HEK293 (cell line): ENCODE results near the gene B4GALT6.

Source experiments
- CTCF ChIA-PET: fragments of 350-600 bp; formaldehyde crosslinking; extraction: SDS; loops from one replicate; lab custom pipeline; 2021; ENCODE audit warnings: antibody characterized with exemption; lab: Yijun Ruan, JAX
- POLR2A ChIA-PET: fragments of 300-600 bp; formaldehyde crosslinking; extraction: SDS; loops from one replicate; lab custom pipeline; 2020; ENCODE audit warnings: antibody characterized with exemption, inconsistent platforms; lab: Yijun Ruan, JAX
- H3K27ac ChIP-seq: fragments of 200-500 bp; sonication (Bioruptor generic); 2 replicates; pipeline ENCODE4 v1.5.1; 2014; ENCODE audit warnings: low read depth, low read length, control low read depth, inconsistent platforms; ENCODE audit errors: extremely low read depth
- H3K36me3 ChIP-seq, 2 experiments: fragments of 200-500 bp in 1 of 2; sonication (Bioruptor generic) in 1 of 2; 1 replicate in 1 of 2; 2 replicates in 1 of 2; pipeline ENCODE4 v1.5.1; 2014 to 2017; ENCODE audit warnings: inconsistent platforms in 2 of 2, low read length in 2 of 2; ENCODE audit not compliant: control insufficient read depth in 2 of 2, insufficient read depth in 1 of 2
- H3K4me1 ChIP-seq: fragments of 200-500 bp; sonication (Bioruptor generic); 2 replicates; pipeline ENCODE4 v1.5.1; 2014; ENCODE audit warnings: mild to moderate bottlenecking, low read length, inconsistent platforms; ENCODE audit not compliant: control insufficient read depth, insufficient read depth
- H3K4me3 ChIP-seq: 2 replicates; pipeline ENCODE4 v1.5.1; 2011; ENCODE audit warnings: low read depth, mild to moderate bottlenecking, control low read depth, low read length, moderate library complexity
- H3K9me3 ChIP-seq: fragments of 200-500 bp; sonication (Bioruptor generic); 2 replicates; pipeline ENCODE4 v1.5.1; 2014; ENCODE audit warnings: low read depth, low read length, inconsistent platforms; ENCODE audit not compliant: control insufficient read depth, insufficient read depth
- ELK4 ChIP-seq: IDR thresholded peaks from 2 replicates; pipeline ENCODE4 v1.6.1; 2011; ENCODE audit warnings: mild to moderate bottlenecking, low read depth, low read length, borderline replicate concordance
- HOXD13 ChIP-seq: sonication (generic); formaldehyde crosslinking; IDR thresholded peaks from 2 replicates; pipeline ENCODE4 v1.8.0; 2022; ENCODE audit warnings: missing genetic modification reagents, borderline replicate concordance
- ZFP37 ChIP-seq: fragments of 450-650 bp; formaldehyde crosslinking; IDR thresholded peaks from 2 replicates; pipeline ENCODE4 v1.5.1; 2016; ENCODE audit warnings: missing biosample characterization, missing genetic modification characterization
- ZIC2 ChIP-seq: fragments of 450-650 bp; formaldehyde crosslinking; IDR thresholded peaks from 2 replicates; pipeline ENCODE4 v1.5.1; 2016; ENCODE audit warnings: missing biosample characterization, missing genetic modification characterization
- ZNF146 ChIP-seq: fragments of 450-650 bp; formaldehyde crosslinking; IDR thresholded peaks from 2 replicates; pipeline ENCODE4 v1.5.1; 2016; ENCODE audit warnings: missing biosample characterization, missing genetic modification characterization
- ZNF169 ChIP-seq: fragments of 450-650 bp; formaldehyde crosslinking; IDR thresholded peaks from 2 replicates; pipeline ENCODE4 v1.5.1; 2016; ENCODE audit warnings: missing biosample characterization, missing genetic modification characterization
- ZNF292 ChIP-seq: fragments of 450-650 bp; formaldehyde crosslinking; IDR thresholded peaks from 2 replicates; pipeline ENCODE4 v1.5.1; 2016; ENCODE audit warnings: low read depth, missing biosample characterization, missing genetic modification characterization, borderline replicate concordance
- ZNF426 ChIP-seq: fragments of 450-650 bp; formaldehyde crosslinking; IDR thresholded peaks from 2 replicates; pipeline ENCODE4 v1.5.1; 2017; ENCODE audit warnings: missing biosample characterization, missing genetic modification characterization, mild to moderate bottlenecking, inconsistent platforms, moderate library complexity
- ZNF433 ChIP-seq: fragments of 450-650 bp; formaldehyde crosslinking; IDR thresholded peaks from 2 replicates; pipeline ENCODE4 v1.5.1; 2016; ENCODE audit warnings: missing biosample characterization, missing genetic modification characterization, low read depth
- ZNF561 ChIP-seq: fragments of 450-650 bp; IDR thresholded peaks from 2 replicates; pipeline ENCODE4 v1.5.1; 2018; ENCODE audit warnings: missing biosample characterization, missing genetic modification characterization, borderline replicate concordance
- ZNF571 ChIP-seq: fragments of 450-650 bp; formaldehyde crosslinking; IDR thresholded peaks from 2 replicates; pipeline ENCODE4 v1.5.0; 2017; ENCODE audit warnings: missing biosample characterization, missing genetic modification characterization
- ZNF621 ChIP-seq: fragments of 450-650 bp; formaldehyde crosslinking; IDR thresholded peaks from 2 replicates; pipeline ENCODE4 v1.5.1; 2017; ENCODE audit warnings: missing biosample characterization, missing genetic modification characterization
- ZNF639 ChIP-seq: fragments of 450-650 bp; formaldehyde crosslinking; IDR thresholded peaks from 2 replicates; pipeline ENCODE4 v1.5.1; 2016; ENCODE audit warnings: missing biosample characterization, missing genetic modification characterization
- ZNF664 ChIP-seq: fragments of 450-650 bp; formaldehyde crosslinking; IDR thresholded peaks from 2 replicates; pipeline ENCODE4 v1.5.1; 2016; ENCODE audit warnings: missing biosample characterization, missing genetic modification characterization
- ZNF747 ChIP-seq: fragments of 450-650 bp; formaldehyde crosslinking; IDR thresholded peaks from 2 replicates; pipeline ENCODE4 v1.5.1; 2016; ENCODE audit warnings: missing biosample characterization, missing genetic modification characterization
- ZNF791 ChIP-seq: fragments of 450-650 bp; formaldehyde crosslinking; IDR thresholded peaks from 2 replicates; pipeline ENCODE4 v1.5.1; 2016; ENCODE audit warnings: missing biosample characterization, missing genetic modification characterization
- ZNF830 ChIP-seq: fragments of 450-650 bp; IDR thresholded peaks from 2 replicates; pipeline ENCODE4 v1.5.0; 2018; ENCODE audit warnings: missing biosample characterization, missing genetic modification characterization, low read depth, mild to moderate bottlenecking, moderate library complexity
- ZSCAN18 ChIP-seq: fragments of 450-650 bp; formaldehyde crosslinking; IDR thresholded peaks from 2 replicates; pipeline ENCODE4 v1.5.1; 2016; ENCODE audit warnings: missing biosample characterization, missing genetic modification characterization
- ZSCAN5A ChIP-seq: fragments of 450-650 bp; formaldehyde crosslinking; IDR thresholded peaks from 2 replicates; pipeline ENCODE4 v1.5.1; 2016; ENCODE audit warnings: missing biosample characterization, missing genetic modification characterization
- TF ChIP-seq, protein P1 (sequence below): fragments of 450-650 bp; formaldehyde crosslinking; IDR thresholded peaks from 2 replicates; pipeline ENCODE4; 2016; ENCODE audit warnings: missing biosample characterization, missing genetic modification characterization
- TF ChIP-seq, protein P2 (sequence below): fragments of 450-650 bp; formaldehyde crosslinking; IDR thresholded peaks from 2 replicates; pipeline ENCODE4 v1.5.1; 2016; ENCODE audit warnings: missing biosample characterization, missing genetic modification characterization

The B4GALT6 gene

DNA sequence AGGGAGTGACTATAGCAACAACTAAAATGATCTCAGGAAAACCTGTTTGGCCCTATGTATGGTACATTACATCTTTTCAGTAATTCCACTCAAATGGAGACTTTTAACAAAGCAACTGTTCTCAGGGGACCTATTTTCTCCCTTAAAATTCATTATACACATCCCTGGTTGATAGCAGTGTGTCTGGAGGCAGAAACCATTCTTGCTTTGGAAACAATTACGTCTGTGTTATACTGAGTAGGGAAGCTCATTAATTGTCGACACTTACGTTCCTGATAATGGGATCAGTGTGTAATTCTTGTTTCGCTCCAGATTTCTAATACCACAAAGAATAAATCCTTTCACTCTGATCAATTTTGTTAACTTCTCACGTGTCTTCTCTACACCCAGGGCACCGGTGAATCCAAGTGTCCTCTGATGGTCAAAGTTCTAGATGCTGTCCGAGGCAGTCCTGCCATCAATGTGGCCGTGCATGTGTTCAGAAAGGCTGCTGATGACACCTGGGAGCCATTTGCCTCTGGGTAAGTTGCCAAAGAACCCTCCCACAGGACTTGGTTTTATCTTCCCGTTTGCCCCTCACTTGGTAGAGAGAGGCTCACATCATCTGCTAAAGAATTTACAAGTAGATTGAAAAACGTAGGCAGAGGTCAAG is 91.7 kb downstream of the B4GALT6 start:
- no peaks in the 10 kb centered on the region for H3K36me3 ChIP-seq
- H3K9me3 ChIP-seq: no peaks in the 10 kb centered on the region
- no peaks in the 10 kb centered on the region for H3K4me1 ChIP-seq
- TF ChIP-seq ZSCAN18 (tag by site-specific recombination) (no peak), ZNF571 (no peak), ZNF830 (tag by site-specific recombination) (no peak), ZNF747 (no peak), ZNF621 (no peak), ZNF791 (no peak), ZNF426 (no peak), ZNF664 (tag by site-specific recombination) (no peak), ZSCAN5A (tag by site-specific recombination) (no peak), ZNF146 (tag by site-specific recombination) (no peak), ELK4 (no peak)
- TF ChIP-seq, protein P1, sequence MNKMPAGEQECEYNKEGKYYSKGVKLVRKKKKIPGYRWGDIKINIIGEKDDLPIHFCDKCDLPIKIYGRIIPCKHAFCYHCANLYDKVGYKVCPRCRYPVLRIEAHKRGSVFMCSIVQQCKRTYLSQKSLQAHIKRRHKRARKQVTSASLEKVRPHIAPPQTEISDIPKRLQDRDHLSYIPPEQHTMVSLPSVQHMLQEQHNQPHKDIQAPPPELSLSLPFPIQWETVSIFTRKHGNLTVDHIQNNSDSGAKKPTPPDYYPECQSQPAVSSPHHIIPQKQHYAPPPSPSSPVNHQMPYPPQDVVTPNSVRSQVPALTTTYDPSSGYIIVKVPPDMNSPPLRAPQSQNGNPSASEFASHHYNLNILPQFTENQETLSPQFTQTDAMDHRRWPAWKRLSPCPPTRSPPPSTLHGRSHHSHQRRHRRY: no peak
- H3K27ac ChIP-seq: no peak overlapping the region
- ChIA-PET CTCF (interaction anchor here (0.6 to 1.3 kb wide), 5 partner anchors 16 to 479 kb away, joined by 3 to 5 read pairs (median 4); no protein-coding TSS in a partner anchor), POLR2A (no interaction called here)
- H3K4me3 ChIP-seq: no peak overlapping the region

GRCh38 chr18:31591628-31592027 is 92.8 kb downstream of the B4GALT6 start, which contains the start of gene TTR:
TTR (plus strand) TSS chr18:31591877; CDS start chr18:31591903, 26 bp downstream.
- Histone ChIP-seq H3K27ac (no peak within 1 kb of the TSS), H3K36me3 (no peaks in the 10 kb centered on the region), H3K4me3 (no peak within 1 kb of the TSS)
- CTCF ChIA-PET: interaction anchor here (1.3 kb wide), 1 partner anchor 167 kb away, joined by 4 read pairs; no protein-coding TSS in a partner anchor
- TF ChIP-seq ZNF639 (tag by site-specific recombination): no peak
- TF ChIP-seq ZNF292 (tag by site-specific recombination): no peak
- TF ChIP-seq ZNF561 (tag by site-specific recombination): no peak
- TF ChIP-seq, protein P2, sequence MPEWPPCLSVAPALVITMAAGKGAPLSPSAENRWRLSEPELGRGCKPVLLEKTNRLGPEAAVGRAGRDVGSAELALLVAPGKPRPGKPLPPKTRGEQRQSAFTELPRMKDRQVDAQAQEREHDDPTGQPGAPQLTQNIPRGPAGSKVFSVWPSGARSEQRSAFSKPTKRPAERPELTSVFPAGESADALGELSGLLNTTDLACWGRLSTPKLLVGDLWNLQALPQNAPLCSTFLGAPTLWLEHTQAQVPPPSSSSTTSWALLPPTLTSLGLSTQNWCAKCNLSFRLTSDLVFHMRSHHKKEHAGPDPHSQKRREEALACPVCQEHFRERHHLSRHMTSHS (tag by site-specific recombination): no peak
- TF ChIP-seq ZNF169 (tag by site-specific recombination): no peak
- TF ChIP-seq ZIC2 (tag by site-specific recombination): no peak
- no peak for TF ChIP-seq ZFP37 (tag by site-specific recombination)
- no peak for TF ChIP-seq HOXD13
- no peak for TF ChIP-seq ZNF433 (tag by site-specific recombination)
- TF ChIP-seq, all 188 proteins: peak for 0
- Histone ChIP-seq H3K9me3 (no peaks in the 10 kb centered on the region), H3K4me1 (no peaks in the 10 kb centered on the region)
- POLR2A ChIA-PET: no interaction called here
